GM15510 (cell line): ENCODE measurements around the gene CITED2.

Experiments
- POLR2A ChIP-seq: IDR thresholded peaks from 3 replicates; pipeline ENCODE4 v1.6.1; 2011; ENCODE audit warnings: borderline replicate concordance; ENCODE audit not compliant: insufficient read length; ENCODE audit errors: extremely low read depth

CITED2 gene

DNA sequence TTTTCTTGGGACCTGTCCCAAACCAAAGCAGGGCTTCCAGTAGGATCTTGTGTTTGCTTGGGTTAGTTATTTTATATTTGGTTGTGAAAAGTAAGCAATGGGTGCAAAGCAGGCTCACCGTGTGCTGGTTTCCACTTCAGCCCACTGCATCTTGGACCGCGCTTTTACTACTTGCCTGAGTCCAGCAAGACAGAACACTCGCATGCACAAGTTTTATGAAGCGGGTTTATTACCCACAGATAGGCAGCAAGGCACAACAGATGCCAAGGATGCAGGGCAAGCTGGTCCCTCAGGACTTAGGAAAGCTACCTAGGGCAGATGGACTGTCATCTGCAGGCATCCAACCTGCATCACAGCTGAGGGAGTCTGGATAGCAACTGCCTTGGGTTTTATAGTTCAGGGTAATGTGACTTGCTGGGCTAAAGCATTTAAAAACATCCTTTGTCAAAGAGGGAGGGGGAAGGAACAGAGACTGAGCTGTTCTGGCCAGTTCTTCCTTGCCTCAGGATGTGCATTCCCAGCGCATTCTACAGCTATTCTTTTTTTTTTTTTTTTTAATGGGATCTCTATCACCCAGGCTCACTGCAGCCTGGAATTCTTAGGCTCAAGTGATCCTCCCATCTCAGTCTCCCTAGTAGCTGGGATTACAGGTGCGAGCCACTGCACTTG is 18.5 kb downstream of the CITED2 start:
- no peak for TF ChIP-seq POLR2A

DNA sequence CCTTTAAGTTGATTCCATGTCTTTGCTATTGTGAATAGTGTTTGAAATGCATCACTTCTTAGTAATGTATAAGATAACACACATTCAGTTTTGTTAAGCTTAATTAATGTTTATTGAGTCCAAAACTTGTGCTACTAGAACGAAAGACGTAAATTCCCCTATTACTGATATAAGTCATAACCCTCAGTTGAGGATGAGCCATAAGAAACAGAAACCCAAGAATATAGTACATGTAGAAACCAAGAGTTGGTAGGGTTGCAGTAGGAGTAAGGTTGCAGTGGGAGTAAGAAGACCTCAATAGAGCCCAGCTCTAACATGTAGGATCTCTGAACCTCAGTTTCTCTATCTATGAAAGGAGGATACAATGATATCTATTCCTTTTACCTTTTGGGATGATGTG is 19.3 kb downstream of the CITED2 start:
- TF ChIP-seq POLR2A: no peak

DNA sequence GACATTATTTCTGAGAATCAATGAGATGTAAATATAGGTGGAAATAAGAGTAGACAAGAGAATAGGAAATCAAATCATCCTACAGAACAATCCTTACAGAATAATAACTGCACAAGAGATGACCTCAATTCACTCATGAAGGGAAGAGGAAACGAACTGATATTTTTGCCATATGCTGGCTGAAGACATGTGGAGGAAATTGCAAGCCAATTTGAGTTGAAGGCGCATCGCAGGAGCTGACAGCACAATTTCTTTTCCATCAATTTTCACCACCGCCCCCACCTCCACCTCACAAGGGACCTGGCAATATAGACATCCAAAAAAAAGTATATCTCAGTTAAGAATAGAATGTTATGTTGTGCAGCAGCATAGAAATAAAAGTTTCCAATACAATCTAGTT is 20.3 kb downstream of the CITED2 start:
- no peak for TF ChIP-seq POLR2A

DNA sequence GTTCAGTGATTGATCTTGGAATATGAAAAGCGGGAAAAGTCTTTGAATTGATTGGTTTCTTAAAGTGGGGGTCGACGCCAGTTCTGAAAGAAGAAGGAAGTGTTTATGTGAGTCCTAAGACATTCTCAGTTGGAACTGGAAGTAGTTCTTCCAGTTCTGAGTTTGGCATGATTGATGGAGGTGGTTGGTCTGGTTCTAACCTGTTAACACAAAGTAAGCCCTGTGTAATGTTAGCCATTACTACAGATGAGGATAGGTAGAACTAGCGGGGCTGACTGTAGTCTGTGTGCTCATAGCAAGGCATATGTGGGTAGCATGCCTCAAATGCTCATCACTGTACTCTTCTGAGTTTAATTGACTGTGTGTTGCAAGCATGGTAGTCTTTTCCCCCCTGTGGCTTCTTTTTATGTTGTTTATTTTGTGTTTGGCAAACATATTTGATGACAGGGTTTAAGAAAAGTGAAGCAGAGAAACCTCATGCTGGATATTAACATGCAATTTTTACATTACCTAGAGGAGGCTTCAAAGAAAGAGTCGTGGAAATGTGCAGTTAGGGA is 24.9 kb downstream of the CITED2 start:
- no peak for TF ChIP-seq POLR2A

DNA sequence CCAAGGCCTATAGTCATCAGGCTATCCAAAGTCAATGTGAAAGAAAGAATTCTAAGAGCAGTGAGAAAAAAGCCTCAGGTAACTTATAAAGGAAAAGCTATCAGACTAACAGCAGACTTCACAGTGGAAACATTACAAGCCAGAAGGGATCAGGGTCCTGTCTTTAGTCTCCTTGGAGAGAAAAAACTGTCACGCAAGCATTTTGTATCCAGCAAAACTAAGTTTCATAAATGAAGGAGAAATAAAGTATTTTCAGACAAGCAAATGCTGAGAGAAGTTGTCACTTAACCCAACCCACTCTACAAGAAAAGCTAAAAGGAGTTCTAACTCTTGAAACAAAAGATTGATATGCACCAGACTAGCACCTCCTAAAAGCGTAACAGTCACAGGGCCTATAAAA is 28.1 kb downstream of the CITED2 start:
- no peak for TF ChIP-seq POLR2A

DNA sequence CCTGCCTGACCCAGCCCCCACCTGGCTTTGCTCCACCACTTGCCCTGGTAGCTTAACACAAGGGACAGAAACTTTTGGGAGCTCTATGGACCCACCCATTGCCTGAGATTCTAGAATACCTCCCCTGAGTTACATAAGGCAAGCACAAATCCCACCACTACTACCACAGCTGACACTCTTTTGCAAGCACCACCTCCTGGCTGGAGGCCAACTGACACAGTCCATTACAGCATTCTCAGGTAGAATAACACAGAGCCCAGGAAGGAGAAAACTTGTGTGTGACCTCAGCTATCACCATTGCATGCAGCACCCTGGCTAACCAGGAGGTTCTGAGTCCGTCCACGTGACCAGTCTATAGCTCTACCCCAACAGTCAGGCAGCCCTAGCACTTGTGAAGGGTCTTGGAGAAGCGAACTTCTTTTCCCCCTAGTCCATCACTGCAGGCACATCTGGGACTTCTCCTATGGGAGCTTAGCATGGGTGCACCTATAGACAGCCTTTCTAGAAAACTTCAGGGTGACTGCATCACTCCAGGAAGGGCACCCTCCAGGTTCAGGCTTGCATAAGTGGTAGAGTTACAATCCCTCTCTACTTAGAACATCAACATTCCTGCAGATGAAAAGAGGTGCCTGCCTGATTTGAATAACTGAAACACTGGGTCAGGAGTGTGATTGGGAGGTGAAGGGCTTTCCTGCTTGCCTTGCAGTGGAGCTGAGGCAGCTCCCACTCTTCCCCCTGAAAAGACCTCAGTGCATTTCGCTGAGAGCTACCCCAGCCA is 30.1 kb downstream of the CITED2 start:
- TF ChIP-seq POLR2A: no peak

DNA sequence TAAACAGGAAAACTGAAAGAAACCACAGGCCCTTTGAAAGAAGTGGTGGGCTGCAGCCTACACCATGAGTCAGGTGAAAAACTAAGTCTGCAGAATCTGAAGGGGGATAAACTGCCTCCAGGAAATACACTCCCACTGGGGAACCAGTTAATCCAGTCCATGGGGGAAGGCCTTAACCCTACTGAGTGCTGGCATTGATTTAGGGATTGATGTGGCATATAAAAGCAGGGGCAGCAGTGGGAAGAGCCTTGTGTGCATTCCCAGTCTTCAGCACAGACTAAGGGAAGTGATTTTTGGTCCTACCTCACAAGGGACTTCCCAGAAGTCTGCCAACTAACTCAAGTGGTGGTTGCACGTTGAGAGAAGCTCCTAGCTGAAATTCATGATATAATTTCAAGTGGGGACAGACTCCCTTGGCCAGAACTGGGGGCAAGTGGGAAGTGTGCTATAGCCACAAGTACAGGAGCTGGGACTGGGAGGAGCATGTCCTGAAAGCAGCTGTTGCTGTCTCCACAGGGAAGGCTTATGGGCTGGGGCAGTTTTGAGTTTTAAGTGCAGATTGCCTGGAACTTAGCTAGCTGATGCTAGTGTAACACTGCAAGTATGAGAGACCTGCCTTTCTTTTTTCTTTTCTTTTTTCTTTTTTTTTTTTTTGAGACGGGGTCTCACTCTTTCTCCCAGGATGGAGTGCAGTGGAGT is 31.2 kb downstream of the CITED2 start:
- TF ChIP-seq POLR2A: no peak

DNA sequence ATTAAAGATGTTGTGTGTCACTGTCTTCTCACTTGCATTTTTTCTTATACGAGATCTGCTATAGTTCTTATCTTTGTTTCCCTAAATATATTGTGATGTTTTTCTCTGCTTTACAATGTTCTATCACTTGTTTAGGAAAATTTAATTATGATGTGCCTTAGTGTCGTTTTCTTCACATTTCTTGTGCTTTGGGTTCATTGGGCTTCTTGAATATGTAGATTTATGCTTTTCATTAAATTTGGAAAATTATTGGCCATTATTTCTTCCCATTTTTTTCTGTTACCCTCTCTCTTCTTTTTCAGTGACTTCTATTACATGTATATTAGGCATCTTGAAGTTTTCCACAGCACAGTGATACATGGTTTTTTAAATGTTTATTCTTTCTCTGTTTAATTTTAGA is 33.4 kb downstream of the CITED2 start:
- TF ChIP-seq POLR2A: no peak

DNA sequence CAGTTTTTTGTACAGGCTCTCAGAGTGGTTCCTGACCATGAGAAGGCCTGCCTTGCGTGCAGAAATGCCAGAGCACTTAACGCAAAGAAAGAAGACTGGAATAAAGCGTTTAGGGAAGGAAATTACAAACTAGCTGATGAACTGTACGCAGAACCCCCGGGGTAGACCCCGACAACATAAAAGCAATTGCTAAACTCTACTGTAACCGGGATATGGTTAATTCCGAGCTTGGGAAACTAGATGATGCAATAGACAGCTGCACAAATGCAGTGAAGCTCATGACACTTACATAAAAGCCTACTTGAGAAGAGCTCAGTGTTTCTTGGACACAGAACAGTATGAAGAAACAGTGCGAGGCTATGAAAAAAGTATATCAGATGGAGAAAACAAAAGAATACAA is 35.7 kb downstream of the CITED2 start:
- no peak for TF ChIP-seq POLR2A

DNA sequence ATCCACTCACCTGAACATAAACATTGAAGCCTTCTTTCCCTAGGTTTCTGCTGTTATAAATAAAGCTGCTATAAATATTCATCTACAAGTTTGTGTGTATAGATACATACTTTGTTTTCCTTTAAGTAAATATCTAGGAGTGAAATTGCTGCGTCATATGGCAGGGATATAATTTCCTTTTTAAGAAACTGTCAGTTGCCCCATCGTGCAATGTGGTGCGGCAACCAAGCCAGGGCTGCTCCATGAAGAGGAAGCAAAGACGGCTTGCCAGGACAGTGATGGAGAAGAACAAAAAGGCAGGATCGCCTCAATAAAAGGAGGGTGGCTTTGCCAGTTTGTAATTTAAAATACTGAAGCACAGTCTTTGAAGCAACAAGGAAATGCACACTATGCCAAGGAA is 36.6 kb downstream of the CITED2 start:
- TF ChIP-seq POLR2A: no peak

DNA sequence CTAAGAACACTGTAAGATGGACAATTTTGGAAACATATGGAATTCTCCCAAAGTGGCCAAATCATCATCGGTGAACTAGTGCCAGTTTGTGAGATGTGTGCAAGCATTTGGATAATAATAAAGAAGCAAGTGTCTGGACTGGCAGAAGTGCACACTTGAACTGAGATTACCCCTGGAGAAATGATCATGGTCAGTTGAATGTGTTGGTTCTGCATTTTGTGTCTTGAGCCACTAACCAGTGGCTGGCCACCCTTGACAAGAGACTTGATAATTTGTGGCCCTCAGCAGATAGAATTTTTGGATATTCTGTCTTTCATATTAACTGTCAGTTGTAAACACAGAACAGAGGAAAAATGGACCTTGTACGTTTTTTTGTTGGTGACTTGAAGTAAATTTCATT is 37.4 kb downstream of the CITED2 start:
- no peak for TF ChIP-seq POLR2A

DNA sequence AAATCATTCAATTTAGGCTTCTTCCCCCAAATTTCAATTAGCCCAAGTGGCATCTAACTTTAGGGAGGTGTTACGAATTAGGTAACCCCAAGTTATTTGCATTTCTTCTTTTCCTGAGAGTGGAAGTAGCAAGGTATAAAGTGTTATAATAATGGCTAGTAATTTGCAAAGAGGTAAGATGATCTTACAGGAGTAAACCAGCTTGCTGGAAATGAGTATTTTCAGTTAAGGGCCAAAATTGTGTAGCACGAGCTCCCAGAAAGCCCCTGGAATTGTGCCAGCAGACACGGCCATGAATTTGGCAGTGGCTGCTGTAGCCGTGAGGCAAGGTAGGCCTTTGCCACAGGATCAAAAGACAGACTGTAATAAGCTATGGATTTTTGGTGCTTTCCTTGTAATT is 38.0 kb downstream of the CITED2 start:
- no peak for TF ChIP-seq POLR2A

DNA sequence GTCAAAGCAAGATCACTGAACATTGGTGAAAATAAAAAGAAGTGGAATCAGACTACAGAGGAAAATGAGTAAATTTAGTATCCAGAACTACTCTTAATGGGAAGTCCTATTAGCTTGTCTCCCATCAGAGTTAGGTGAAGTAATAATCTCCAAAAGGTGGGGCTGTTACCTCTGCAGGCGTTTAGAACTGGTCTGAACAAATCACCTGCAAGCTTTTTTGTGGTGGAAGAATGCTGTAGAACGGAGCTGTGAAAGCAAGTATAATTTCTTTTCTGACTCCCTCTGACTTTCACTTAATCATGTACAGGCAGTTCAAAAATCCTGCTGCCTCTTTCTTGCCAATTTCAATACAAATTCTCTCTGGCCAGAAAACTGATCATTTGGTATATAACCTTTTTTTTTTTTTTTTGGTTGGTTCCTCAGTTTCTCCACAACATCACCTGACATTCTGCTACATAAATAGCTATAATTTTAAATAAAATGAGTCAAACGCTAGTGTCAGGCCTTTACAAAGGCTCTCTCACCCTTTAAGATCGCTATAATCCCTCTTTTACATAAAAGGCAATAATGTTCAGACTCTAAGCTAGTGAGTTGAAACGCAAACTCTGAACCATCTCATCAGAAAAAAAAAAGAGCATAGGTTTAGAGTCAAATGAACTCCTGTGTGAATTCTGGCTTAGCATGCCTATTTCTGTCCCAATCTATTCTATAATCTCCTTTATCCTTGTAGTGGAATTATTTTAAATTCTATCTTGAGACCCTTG is 38.8 kb downstream of the CITED2 start:
- no peak for TF ChIP-seq POLR2A

DNA sequence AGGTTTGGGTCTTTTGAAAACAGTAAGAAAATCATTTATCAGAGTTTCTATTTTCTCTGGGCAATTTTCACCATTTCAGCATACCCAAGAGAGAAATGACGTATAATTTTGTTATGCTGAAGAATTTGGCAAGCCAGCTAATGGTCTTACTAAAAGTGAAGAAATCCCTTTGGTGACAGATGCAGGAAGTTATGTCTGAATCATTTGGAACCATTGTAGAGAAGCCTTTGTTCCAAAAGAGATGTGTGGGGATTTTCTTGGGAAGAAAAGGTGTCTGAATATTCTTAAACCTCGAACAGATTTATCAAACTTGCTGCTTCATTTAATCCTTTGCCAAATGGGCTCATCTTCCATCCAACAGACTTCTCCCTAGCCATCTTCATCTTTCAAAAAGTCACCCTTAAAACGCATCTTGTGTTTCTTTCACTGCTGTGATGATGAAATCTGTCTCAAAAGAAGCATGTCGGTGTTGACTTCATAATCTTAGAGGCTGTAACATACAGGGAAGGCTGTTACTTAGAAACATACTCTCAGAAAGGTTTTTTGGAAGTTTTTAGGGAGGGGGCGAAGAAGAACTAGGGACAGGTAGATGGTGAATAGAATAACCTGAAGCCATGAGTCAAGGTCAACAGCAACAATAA is 39.5 kb downstream of the CITED2 start:
- no peak for TF ChIP-seq POLR2A
